SU-DHL-6 (cell line): ENCODE results near the gene GALNT15.

Experiments used
- CTCF ChIP-seq: fragments of 200-600 bp; sonication (generic); IDR thresholded peaks from one replicate; pipeline ENCODE4 v1.5.1; 2017; ENCODE audit warnings: antibody characterized with exemption, mild to moderate bottlenecking, low read length, moderate library complexity; ENCODE audit not compliant: insufficient read depth, poor library complexity, severe bottlenecking
- EZH2phosphoT487 ChIP-seq: fragments of 200-600 bp; sonication (generic), shearing (Covaris generic); conservative IDR thresholded peaks from 2 replicates; pipeline ENCODE4 v1.6.1; 2018; ENCODE audit warnings: mild to moderate bottlenecking, antibody characterized with exemption, low read length, moderate library complexity, mixed read lengths

DNA sequence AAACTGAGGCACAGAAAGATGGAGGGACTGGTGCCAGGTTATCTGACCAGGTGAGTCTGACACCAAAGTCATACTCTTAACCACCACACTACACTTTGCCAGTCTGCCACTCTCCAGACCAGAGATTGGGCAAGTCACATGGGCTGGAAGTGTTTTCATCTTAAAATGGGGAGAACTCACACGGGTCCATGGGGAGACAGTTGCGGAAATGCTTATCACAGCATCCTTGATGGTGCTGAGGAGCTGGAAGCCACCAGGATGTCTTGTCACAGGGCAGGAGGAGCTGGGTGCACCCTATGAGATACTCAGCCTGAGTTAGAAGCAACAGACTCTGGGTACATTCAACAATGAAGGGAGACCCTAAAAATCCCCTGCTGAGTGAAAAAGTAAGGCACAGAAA lies 4.8 kb downstream of the GALNT15 start:
- TF ChIP-seq CTCF = no peak
- TF ChIP-seq EZH2phosphoT487 = no peak
